MM.1S (cell line): ENCODE data around the gene TM9SF2.
A peak's percentile ranks its signal among the peaks of the same experiment; 100 is the strongest.

Experiments used
- DNase-seq: peaks from one replicate; pipeline ENCODE4 v3.0.0-alpha.2; 2015
- H2AFZ ChIP-seq: fragments of 300-600 bp; sonication (generic); 2 replicates; pipeline ENCODE4 v1.6.0; 2016; ENCODE audit warnings: antibody characterized with exemption, low read length
- H3F3A ChIP-seq: fragments of 300-600 bp; sonication (generic); 2 replicates; pipeline ENCODE4 v1.6.1; 2016; ENCODE audit warnings: mild to moderate bottlenecking, antibody characterized with exemption, low read length, moderate library complexity, mixed read lengths; ENCODE audit not compliant: insufficient read depth
- H3K27ac ChIP-seq: fragments of 300-600 bp; sonication (generic); 2 replicates; pipeline ENCODE4 v1.5.1; 2016; ENCODE audit warnings: mild to moderate bottlenecking, low read length
- H3K27me3 ChIP-seq: fragments of 300-600 bp; sonication (generic); replicated peaks from 2 replicates; pipeline ENCODE4 v1.6.0; 2016; ENCODE audit warnings: low read length; ENCODE audit not compliant: insufficient read depth
- H3K36me3 ChIP-seq: fragments of 300-600 bp; sonication (generic); replicated peaks from 2 replicates; pipeline ENCODE4 v1.6.1; 2016; ENCODE audit warnings: mild to moderate bottlenecking, low read length, mixed read lengths; ENCODE audit not compliant: insufficient read depth
- H3K4me1 ChIP-seq: fragments of 300-600 bp; sonication (generic); 2 replicates; pipeline ENCODE4 v1.6.1; 2016; ENCODE audit warnings: low read length, mixed read lengths
- H3K4me2 ChIP-seq: fragments of 300-600 bp; sonication (generic); 2 replicates; pipeline ENCODE4 v1.6.0; 2016; ENCODE audit warnings: low read depth, low read length
- H3K4me3 ChIP-seq: fragments of 300-600 bp; sonication (generic); 2 replicates; pipeline ENCODE4 v1.5.1; 2016; ENCODE audit warnings: low read length, mixed read lengths
- H3K79me2 ChIP-seq: fragments of 300-600 bp; sonication (generic); 2 replicates; pipeline ENCODE4 v1.6.1; 2016; ENCODE audit warnings: mixed run types, low read length, mixed read lengths
- H3K9ac ChIP-seq: fragments of 300-600 bp; sonication (generic); 2 replicates; pipeline ENCODE4 v1.6.1; 2016; ENCODE audit warnings: low read length, mixed read lengths
- H3K9me2 ChIP-seq: fragments of 300-600 bp; sonication (generic); replicated peaks from 2 replicates; pipeline ENCODE4 v1.6.1; 2016; ENCODE audit warnings: mild to moderate bottlenecking, low read length, mixed read lengths; ENCODE audit not compliant: insufficient read depth
- H3K9me3 ChIP-seq: fragments of 300-600 bp; sonication (generic); replicated peaks from 2 replicates; pipeline ENCODE4 v1.6.1; 2016; ENCODE audit warnings: mild to moderate bottlenecking, low read length, mixed read lengths; ENCODE audit not compliant: insufficient read depth
- H4K20me1 ChIP-seq: fragments of 300-600 bp; sonication (generic); 2 replicates; pipeline ENCODE4 v1.6.1; 2016; ENCODE audit warnings: mild to moderate bottlenecking, low read length, moderate library complexity, mixed read lengths; ENCODE audit not compliant: insufficient read depth
- EZH2 ChIP-seq: fragments of 300-600 bp; sonication (generic); optimal IDR thresholded peaks from 2 replicates; pipeline ENCODE3; 2017; ENCODE audit warnings: low read depth, mild to moderate bottlenecking, antibody characterized with exemption, low read length, mixed read lengths
- EZH2phosphoT487 ChIP-seq: fragments of 300-600 bp; sonication (generic); IDR thresholded peaks from 2 replicates; pipeline ENCODE4 v1.6.1; 2018; ENCODE audit warnings: antibody characterized with exemption, low read length
- TF ChIP-seq, protein P1 (sequence below): fragments of 300-600 bp; sonication (generic); IDR thresholded peaks from 2 replicates; pipeline ENCODE4 v1.5.1; 2016; ENCODE audit warnings: antibody characterized with exemption, low read length, mixed read lengths

The TM9SF2 gene

DNA sequence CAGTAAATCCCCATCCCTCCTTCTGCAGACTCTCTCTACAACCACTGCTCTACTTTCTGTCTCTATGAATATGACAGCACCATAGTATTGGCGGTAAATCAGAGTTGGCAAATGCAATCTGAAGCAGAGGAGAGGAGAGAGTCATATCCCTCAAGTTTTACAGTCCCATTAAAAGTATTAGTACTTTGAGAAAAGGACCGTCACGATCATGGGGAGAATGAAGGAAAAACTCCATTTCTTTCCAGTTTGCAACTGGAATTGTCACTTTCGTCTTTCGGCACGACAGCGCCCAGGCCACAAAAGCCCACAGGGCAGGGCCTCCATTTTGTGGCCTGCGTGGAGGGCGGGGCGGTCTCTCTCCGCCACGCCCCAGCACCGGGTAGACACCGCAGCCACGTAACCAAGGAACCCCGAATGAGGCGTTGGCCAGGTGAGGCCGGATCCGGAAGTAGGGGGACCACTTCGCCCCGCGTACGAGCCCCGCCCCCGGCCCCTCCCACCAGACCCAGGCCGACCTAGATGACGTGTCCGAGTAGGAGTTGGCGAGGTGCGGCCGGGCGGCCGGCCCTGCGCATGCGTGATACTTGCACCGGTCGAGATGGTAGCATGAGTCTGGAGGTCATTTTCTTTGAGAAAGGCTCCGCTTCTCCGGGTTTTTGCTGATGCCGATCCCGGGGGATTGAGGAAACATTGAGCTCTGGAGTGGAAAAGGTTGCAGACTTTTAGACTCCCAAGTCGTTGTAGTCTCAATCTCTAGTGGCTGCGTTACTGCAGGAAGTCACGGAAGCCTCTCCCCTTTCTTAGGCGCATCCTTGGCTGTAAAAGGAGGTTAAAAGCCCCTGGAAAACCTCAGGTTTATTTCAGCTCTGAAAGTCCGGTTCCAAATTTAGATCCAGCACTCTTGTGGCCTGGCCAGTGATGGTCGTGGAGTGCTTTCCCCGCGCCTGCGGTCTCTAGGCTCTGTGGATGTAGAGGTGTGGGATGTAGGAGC lies 2.8 kb upstream of the TM9SF2 start:
- H3K27ac ChIP-seq, result peak overlapping the region; percentile 58; the same call in 1 of the 2 replicates
- peak overlapping the region; percentile 60 for H3K4me3 ChIP-seq
- DNase-seq, result peak; percentile 98
- H4K20me1 ChIP-seq, result no peaks in the 10 kb centered on the region
- H3F3A ChIP-seq, result peaks cover 30% of the 10 kb centered on the region
- H3K79me2 ChIP-seq, result peaks cover 21% of the 10 kb centered on the region
- H3K27me3 ChIP-seq, result no peaks in the 10 kb centered on the region
- H2AFZ ChIP-seq, result peak overlapping the region; percentile 80
- peak overlapping the region; percentile 64 for H3K9ac ChIP-seq
- no peaks in the 10 kb centered on the region for H3K9me2 ChIP-seq
- no peaks in the 10 kb centered on the region for H3K9me3 ChIP-seq
- peak overlapping the region; percentile 95 for H3K4me2 ChIP-seq
- no peaks in the 10 kb centered on the region for H3K36me3 ChIP-seq
- H3K4me1 ChIP-seq, result peaks cover 21% of the 10 kb centered on the region
- no peak for TF ChIP-seq EZH2
- no peak for TF ChIP-seq EZH2phosphoT487
- TF ChIP-seq, protein P1, sequence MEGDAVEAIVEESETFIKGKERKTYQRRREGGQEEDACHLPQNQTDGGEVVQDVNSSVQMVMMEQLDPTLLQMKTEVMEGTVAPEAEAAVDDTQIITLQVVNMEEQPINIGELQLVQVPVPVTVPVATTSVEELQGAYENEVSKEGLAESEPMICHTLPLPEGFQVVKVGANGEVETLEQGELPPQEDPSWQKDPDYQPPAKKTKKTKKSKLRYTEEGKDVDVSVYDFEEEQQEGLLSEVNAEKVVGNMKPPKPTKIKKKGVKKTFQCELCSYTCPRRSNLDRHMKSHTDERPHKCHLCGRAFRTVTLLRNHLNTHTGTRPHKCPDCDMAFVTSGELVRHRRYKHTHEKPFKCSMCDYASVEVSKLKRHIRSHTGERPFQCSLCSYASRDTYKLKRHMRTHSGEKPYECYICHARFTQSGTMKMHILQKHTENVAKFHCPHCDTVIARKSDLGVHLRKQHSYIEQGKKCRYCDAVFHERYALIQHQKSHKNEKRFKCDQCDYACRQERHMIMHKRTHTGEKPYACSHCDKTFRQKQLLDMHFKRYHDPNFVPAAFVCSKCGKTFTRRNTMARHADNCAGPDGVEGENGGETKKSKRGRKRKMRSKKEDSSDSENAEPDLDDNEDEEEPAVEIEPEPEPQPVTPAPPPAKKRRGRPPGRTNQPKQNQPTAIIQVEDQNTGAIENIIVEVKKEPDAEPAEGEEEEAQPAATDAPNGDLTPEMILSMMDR, result no peak

DNA sequence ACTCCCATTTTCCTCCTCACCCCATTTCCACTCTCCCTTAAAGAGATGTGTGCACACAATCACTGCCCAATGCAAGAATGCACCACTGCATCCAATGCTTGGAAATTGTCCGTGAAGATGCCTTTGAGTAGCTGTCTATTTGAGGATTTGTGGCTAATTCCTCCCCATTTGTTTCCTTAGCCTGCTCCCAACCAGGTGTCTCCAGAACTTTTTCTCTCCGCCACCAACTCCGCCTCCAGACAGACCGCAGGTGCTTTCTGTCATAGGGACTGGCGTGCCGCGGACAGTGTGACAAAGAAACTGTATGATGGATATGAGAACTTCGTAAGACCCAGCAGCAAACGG lies 461 bp upstream of the TM9SF2 start:
- H3K79me2 ChIP-seq, result peaks cover 45% of the 10 kb centered on the region
- H3K4me1 ChIP-seq, result peaks cover 23% of the 10 kb centered on the region

DNA sequence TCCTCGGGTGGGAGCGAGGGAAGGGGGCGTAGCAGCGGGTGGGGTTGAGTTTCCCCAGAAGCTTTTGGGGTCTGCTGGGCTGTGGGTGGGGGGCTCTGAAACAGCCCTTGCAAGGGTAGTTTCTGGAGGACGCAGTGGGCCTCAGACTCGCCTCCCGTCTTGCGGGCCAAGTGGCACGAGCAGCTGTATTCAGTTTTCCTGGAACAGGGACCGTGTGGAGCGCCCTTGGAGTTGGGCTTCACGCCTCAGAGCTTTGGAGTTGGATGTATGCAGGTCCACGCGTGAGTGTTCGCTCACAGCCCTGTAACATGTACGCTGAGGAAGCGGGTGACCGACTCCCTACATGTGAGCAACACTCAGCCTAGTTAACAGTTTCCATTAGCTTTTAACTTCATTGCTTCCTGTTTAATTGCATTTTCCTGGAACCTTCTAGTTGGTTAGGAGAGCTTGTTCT lies 603 bp downstream of the TM9SF2 start:
- peaks cover 23% of the 10 kb centered on the region for H3K4me1 ChIP-seq
- no peaks in the 10 kb centered on the region for H3K36me3 ChIP-seq
- TF ChIP-seq, protein P1, result no peak
- TF ChIP-seq EZH2 (no peak), EZH2phosphoT487 (no peak)
- no peak for DNase-seq
- peak overlapping the region; percentile 72 for H3K4me2 ChIP-seq
- H3K4me3 ChIP-seq, result peak overlapping the region; percentile 74
- no peaks in the 10 kb centered on the region for H3K27me3 ChIP-seq
- H3K9ac ChIP-seq, result peak overlapping the region; percentile 87
- H3K79me2 ChIP-seq, result peaks cover 55% of the 10 kb centered on the region
- peaks cover 16% of the 10 kb centered on the region for H3F3A ChIP-seq
- no peaks in the 10 kb centered on the region for H3K9me2 ChIP-seq
- no peaks in the 10 kb centered on the region for H4K20me1 ChIP-seq
- no peaks in the 10 kb centered on the region for H3K9me3 ChIP-seq
- peak overlapping the region; percentile 76 for H2AFZ ChIP-seq
- H3K27ac ChIP-seq, result peak overlapping the region; percentile 56; the same call in 1 of the 2 replicates

More for the DNA sequence above, 461 bp upstream of the TM9SF2 start:
- Histone ChIP-seq H3K36me3 (no peaks in the 10 kb centered on the region), H3K27ac (peak overlapping the region; percentile 56; the same call in 1 of the 2 replicates), H3K4me2 (peak overlapping the region; percentile 89), H4K20me1 (no peaks in the 10 kb centered on the region), H3K9ac (peak overlapping the region; percentile 87), H3F3A (peaks cover 26% of the 10 kb centered on the region), H3K4me3 (peak overlapping the region; percentile 74), H3K9me2 (no peaks in the 10 kb centered on the region), H2AFZ (peak overlapping the region; percentile 87), H3K9me3 (no peaks in the 10 kb centered on the region), H3K27me3 (no peaks in the 10 kb centered on the region)
- DNase-seq, result no peak
- TF ChIP-seq EZH2, result no peak
- TF ChIP-seq, protein P1, result no peak
- no peak for TF ChIP-seq EZH2phosphoT487
